Stimulated activated CD8-positive, alpha-beta memory T cell treated with anti-CD3 and anti-CD28 coated beads, Interleukin-12 subunit alpha, Interleukin-12 subunit beta, amount 100 ng/mL, for 4 hours (primary cell): Measurements from ENCODE around the gene TSPAN18.

Experiments used
- DNase-seq: peaks from one replicate; pipeline ENCODE4 v3.0.0-alpha.2; 2020; ENCODE audit warnings: low read depth

The TSPAN18 gene

GRCh38 chr11:44823868-44824267, 97.1 kb downstream of the TSPAN18 start:
- no peak for DNase-seq

- no peak for DNase-seq
Measured at GRCh38 chr11:44824300-44824704, 97.5 kb downstream of the TSPAN18 start.

- no peak for DNase-seq
Measured at GRCh38 chr11:44825058-44825785, 98.5 kb downstream of the TSPAN18 start.

- no peak for DNase-seq
Measured at GRCh38 chr11:44826922-44827643, 100.3 kb downstream of the TSPAN18 start.

- DNase-seq = no peak
Measured at GRCh38 chr11:44828296-44828695, 101.5 kb downstream of the TSPAN18 start.

- DNase-seq = no peak
Measured at GRCh38 chr11:44829838-44830237, 103.1 kb downstream of the TSPAN18 start.

GRCh38 chr11:44831605-44832394, 105.0 kb downstream of the TSPAN18 start:
- DNase-seq = no peak

GRCh38 chr11:44832452-44832851, 105.7 kb downstream of the TSPAN18 start:
- no peak for DNase-seq

GRCh38 chr11:44833221-44833876, 106.6 kb downstream of the TSPAN18 start:
- DNase-seq = no peak

GRCh38 chr11:44833877-44834452, 107.2 kb downstream of the TSPAN18 start:
- DNase-seq = no peak

GRCh38 chr11:44834846-44835245, 108.1 kb downstream of the TSPAN18 start:
- no peak for DNase-seq

- no peak for DNase-seq
Measured at GRCh38 chr11:44835296-44835695, 108.5 kb downstream of the TSPAN18 start.

- DNase-seq = no peak
Measured at GRCh38 chr11:44835938-44836337, 109.2 kb downstream of the TSPAN18 start.

GRCh38 chr11:44837661-44838060, 110.9 kb downstream of the TSPAN18 start:
- DNase-seq = no peak

GRCh38 chr11:44839458-44840084, 112.8 kb downstream of the TSPAN18 start:
- DNase-seq = no peak

- no peak for DNase-seq
Measured at GRCh38 chr11:44840085-44840478, 113.3 kb downstream of the TSPAN18 start.

GRCh38 chr11:44840521-44841251, 113.9 kb downstream of the TSPAN18 start:
- no peak for DNase-seq

GRCh38 chr11:44842220-44842619, 115.5 kb downstream of the TSPAN18 start:
- no peak for DNase-seq

GRCh38 chr11:44846852-44847251, 120.1 kb downstream of the TSPAN18 start:
- no peak for DNase-seq

- DNase-seq = no peak
Measured at GRCh38 chr11:44847316-44847715, 120.6 kb downstream of the TSPAN18 start.
